ENCODE results near the gene MYOCD.

MYOCD gene

GRCh38 chr17:12773153-12773552 is 107.5 kb downstream of the MYOCD start:
- no peak for DNase-seq

- DNase-seq, result peak; percentile 46
Observed at GRCh38 chr17:12789075-12789480, 123.4 kb downstream of the MYOCD start.

- DNase-seq, result peak; percentile 10
Observed at GRCh38 chr17:12789481-12790248, 124.0 kb downstream of the MYOCD start, which contains the start of gene ARHGAP44. Gene ARHGAP44 (plus strand): TSS chr17:12789498. CDS start chr17:12789839, 341 bp downstream.

- no peak for DNase-seq
Observed at GRCh38 chr17:12790249-12791106, 124.8 kb downstream of the MYOCD start.

- no peak for DNase-seq
Observed at GRCh38 chr17:12794919-12795532, 129.3 kb downstream of the MYOCD start.

GRCh38 chr17:12800855-12801365 is 135.2 kb downstream of the MYOCD start:
- no peak for DNase-seq

- DNase-seq, result no peak
Observed at GRCh38 chr17:12806630-12807029, 140.9 kb downstream of the MYOCD start.

- DNase-seq, result no peak
Observed at GRCh38 chr17:12808723-12809122, 143.0 kb downstream of the MYOCD start.

- no peak for DNase-seq
Observed at GRCh38 chr17:12812877-12813276, 147.2 kb downstream of the MYOCD start.

GRCh38 chr17:12813664-12814063 is 148.0 kb downstream of the MYOCD start:
- DNase-seq, result no peak

GRCh38 chr17:12814718-12815117 is 149.0 kb downstream of the MYOCD start:
- no peak for DNase-seq

GRCh38 chr17:12815642-12816141 is 150.0 kb downstream of the MYOCD start:
- no peak for DNase-seq
